ENCODE measurements around the gene MOB1B. TPM values are rescaled to one million over a fixed set of nuclear protein-coding genes. Genes with fewer than 3 reads are reported as not detected.

The MOB1B gene
- total and polyA plus RNA-seq, 10 of the 15 experiments (the other 5 are each of a cell fraction or from before 2014, with no cell fraction given): 1.9 to 11.4 (median 6.1) TPM

GRCh38 chr4:70925899-70926635 lies 23.9 kb downstream of the MOB1B start:
- H3K79me2 ChIP-seq (ENCODE audit: control insufficient read depth, insufficient read depth, low read length): peaks cover 6% of the 10 kb centered on the region
- FAIRE-seq (no peak), ATAC-seq (peak; percentile 93), DNase-seq (ENCODE audit: low read depth, low spot score) (peak; percentile 58)
- H3K36me3 ChIP-seq (ENCODE audit: control insufficient read depth in 2 of 2, insufficient read depth in 2 of 2, low read length in 1 of 2): no peaks in the 10 kb centered on the region
- peaks cover 35% of the 10 kb centered on the region for H3K4me1 ChIP-seq (ENCODE audit: control insufficient read depth, insufficient read depth, low read length)
- SMC1A ChIA-PET (ENCODE audit: uncharacterized antibody, unreplicated experiment): interaction anchor here (0.6 to 3.2 kb wide), 10 partner anchors 12 to 191 kb away, joined by 3 to 10 read pairs (median 4); partner anchors contain the start of gene MOB1B
- peak overlapping the region; percentile 53 for H2AFZ ChIP-seq (ENCODE audit: control insufficient read depth, low read depth, low read length)
- POLR2A ChIA-PET: interaction anchor here (0.7 to 1.7 kb wide), 10 partner anchors 9 to 221 kb away, joined by 3 to 6 read pairs (median 4); partner anchors contain the start of genes DCK and MOB1B
- intact Hi-C loops (cut with micrococcal nuclease; ENCODE audit: unreplicated experiment) (loop anchor here (5.0 to 10.0 kb wide), 3 partner anchors 81 to 191 kb away; partner anchors contain the start of gene GRSF1), in situ Hi-C loops (cut with MboI) (no loop called here)
- H4K20me1 ChIP-seq (ENCODE audit: control insufficient read depth, insufficient read depth): no peaks in the 10 kb centered on the region
- H3K27me3 ChIP-seq (replicated peaks in 1 of 2; ENCODE audit: control insufficient read depth in 2 of 2, insufficient read depth in 2 of 2, low read length in 1 of 2): no peaks in the 10 kb centered on the region
- RAD21 ChIA-PET (ENCODE audit: unreplicated experiment): interaction anchor here (0.7 to 1.7 kb wide), 11 partner anchors 17 to 323 kb away, joined by 3 to 5 read pairs (median 3); partner anchors contain the start of gene MOB1B
- H3K9me3 ChIP-seq (replicated peaks; ENCODE audit: control insufficient read depth, insufficient read depth, low read length): no peaks in the 10 kb centered on the region
- peak overlapping the region; percentile 20; the same call in 1 of the 2 replicates for H3K9ac ChIP-seq (ENCODE audit: control insufficient read depth, insufficient read depth, low read length)
- H3K4me3 ChIP-seq: peak overlapping the region; percentile 33; the same call in 1 of the 2 replicates
- peak overlapping the region; percentile 98 for H3K4me2 ChIP-seq (ENCODE audit: control insufficient read depth, insufficient read depth)
- BruUV-seq (replicated peaks): no TSS peak
- H3K27ac ChIP-seq (ENCODE audit: control insufficient read depth, insufficient read depth): peak overlapping the region; percentile 39
- WGBS (ENCODE audit: insufficient coverage, insufficient replicate concordance, low lambda C conversion rate, missing lambda C conversion rate): 4% methylated on average over 6 of the region's 6 CpGs
- CTCF ChIA-PET: interaction anchor here (0.6 to 1.6 kb wide), 7 partner anchors 9 to 274 kb away, joined by 3 to 4 read pairs (median 4); no protein-coding TSS in a partner anchor
- TF ChIP-seq USF2 (IDR thresholded peaks at IDR 0.05; ENCODE audit: borderline replicate concordance, low read depth, low read length) (no peak), TCF12 (IDR thresholded peaks at IDR 0.05; ENCODE audit: low read depth, low read length) (no peak), RUNX3 (IDR thresholded peaks at IDR 0.05; ENCODE audit: low read length) (peak; percentile 57; the same call in 1 of the 2 replicates), USF1 (IDR thresholded peaks at IDR 0.05; ENCODE audit: borderline replicate concordance, extremely low read length, insufficient read depth, low read depth, low read length) (no peak), KAT2A (conservative IDR thresholded peaks at IDR 0.05; ENCODE audit: control insufficient read depth, low read depth, low read length) (no peak), MEF2B (IDR thresholded peaks at IDR 0.05; ENCODE audit: partially characterized antibody, poor library complexity, severe bottlenecking) (no peak), NFYB (IDR thresholded peaks at IDR 0.05; ENCODE audit: insufficient read depth, low read depth, low read length) (no peak), CBFB (IDR thresholded peaks at IDR 0.05; ENCODE audit: low read depth) (no peak), IKZF2 (IDR thresholded peaks at IDR 0.05) (no peak; a peak in 1 of 4 replicates), ETV6 (conservative IDR thresholded peaks at IDR 0.05 in 1 of 2, IDR thresholded peaks at IDR 0.05 in 1 of 2; ENCODE audit: borderline replicate concordance in 1 of 2, low read depth in 1 of 2) (peak in 1 of 2 experiments; percentile 96; a peak in 2 of 4 replicates), ZBTB40 (IDR thresholded peaks at IDR 0.05; ENCODE audit: borderline replicate concordance) (no peak), SREBF2 (IDR thresholded peaks at IDR 0.05; ENCODE audit: low read length) (no peak), ZNF274 (IDR thresholded peaks at IDR 0.05; ENCODE audit: insufficient read depth, insufficient read length) (no peak), MLLT1 (IDR thresholded peaks at IDR 0.05) (no peak), NR2F1 (conservative IDR thresholded peaks at IDR 0.05) (peak; percentile 64)
